Retinal pigment epithelial cell (primary cell): ENCODE data around the gene AMPH.
A peak's percentile ranks its signal among the peaks of the same experiment; 100 is the strongest.

Source experiments
- DNase-seq: peaks from one replicate; pipeline ENCODE4 v3.0.0-alpha.2; 2010; ENCODE audit warnings: low read depth
- H3K4me3 ChIP-seq: 2 replicates; pipeline ENCODE4 v1.5.1; 2011; ENCODE audit warnings: mild to moderate bottlenecking, low read length, control low read depth, moderate library complexity
- TF ChIP-seq, protein P1 (sequence below): conservative IDR thresholded peaks from 2 replicates; pipeline ENCODE4 v1.5.1; 2011; ENCODE audit warnings: low read depth, low read length, control low read depth, inconsistent platforms

AMPH gene

DNA sequence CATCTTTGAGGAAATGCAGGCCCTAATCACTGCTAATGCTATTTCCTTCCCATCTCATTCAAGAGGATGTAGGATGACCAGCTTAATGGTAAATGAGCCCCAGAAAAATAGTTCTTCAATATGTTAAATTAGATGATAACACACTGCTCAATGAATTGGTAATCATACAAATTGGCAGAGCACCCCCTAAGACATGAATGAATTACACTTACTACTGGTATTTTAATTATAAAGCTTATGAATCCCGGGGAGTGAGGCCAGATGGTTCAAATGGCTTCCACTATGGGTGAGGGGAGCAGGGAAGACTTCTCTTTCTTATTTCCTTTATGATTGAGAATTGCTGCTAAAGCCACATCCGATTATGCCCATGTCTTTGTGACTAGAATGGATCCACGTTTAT is 198.5 kb downstream of the AMPH start:
- TF ChIP-seq, protein P1, sequence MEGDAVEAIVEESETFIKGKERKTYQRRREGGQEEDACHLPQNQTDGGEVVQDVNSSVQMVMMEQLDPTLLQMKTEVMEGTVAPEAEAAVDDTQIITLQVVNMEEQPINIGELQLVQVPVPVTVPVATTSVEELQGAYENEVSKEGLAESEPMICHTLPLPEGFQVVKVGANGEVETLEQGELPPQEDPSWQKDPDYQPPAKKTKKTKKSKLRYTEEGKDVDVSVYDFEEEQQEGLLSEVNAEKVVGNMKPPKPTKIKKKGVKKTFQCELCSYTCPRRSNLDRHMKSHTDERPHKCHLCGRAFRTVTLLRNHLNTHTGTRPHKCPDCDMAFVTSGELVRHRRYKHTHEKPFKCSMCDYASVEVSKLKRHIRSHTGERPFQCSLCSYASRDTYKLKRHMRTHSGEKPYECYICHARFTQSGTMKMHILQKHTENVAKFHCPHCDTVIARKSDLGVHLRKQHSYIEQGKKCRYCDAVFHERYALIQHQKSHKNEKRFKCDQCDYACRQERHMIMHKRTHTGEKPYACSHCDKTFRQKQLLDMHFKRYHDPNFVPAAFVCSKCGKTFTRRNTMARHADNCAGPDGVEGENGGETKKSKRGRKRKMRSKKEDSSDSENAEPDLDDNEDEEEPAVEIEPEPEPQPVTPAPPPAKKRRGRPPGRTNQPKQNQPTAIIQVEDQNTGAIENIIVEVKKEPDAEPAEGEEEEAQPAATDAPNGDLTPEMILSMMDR: no peak

DNA sequence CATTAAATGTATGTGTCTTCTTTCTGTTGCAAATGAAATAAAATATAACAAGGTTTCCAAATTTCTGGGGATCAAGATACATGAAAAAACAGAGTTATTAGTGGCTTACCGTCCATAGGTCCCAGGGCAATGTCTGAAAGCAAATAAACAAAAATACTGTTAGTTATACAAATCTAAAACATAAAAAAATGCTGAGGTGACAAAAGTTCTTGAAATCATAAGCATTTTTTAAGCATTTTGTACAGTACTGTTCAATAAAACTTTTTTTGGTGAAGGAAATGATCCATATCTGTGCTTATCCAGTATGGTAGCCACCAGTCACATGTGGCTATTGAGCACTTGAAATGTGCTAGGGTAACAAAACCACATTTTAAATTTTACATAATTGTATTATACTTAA is 199.1 kb downstream of the AMPH start:
- H3K4me3 ChIP-seq: no peak overlapping the region
- DNase-seq: no peak
- TF ChIP-seq, protein P1: no peak

More for the DNA sequence above, 198.5 kb downstream of the AMPH start:
- no peak overlapping the region for H3K4me3 ChIP-seq
- DNase-seq: no peak

DNA sequence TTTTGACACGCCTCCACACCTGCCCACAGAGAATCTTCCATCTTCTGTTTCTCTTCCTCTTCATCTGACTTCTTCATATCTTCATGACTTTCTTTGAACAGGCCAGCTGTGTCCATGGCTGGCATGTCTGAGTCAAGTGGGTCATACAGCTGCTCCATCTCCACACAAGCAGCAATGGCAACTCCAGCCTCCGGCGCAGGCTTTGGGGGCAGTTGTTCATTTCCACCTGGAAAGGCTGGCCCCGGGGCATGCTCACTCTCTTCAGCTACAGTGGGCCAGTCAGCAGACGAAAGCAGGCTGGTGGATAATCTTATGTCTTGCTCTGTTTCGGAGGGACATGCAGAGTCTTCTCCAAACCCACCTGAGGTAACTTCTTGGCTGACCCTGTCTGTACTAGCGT is 202.1 kb downstream of the AMPH start:
- TF ChIP-seq, protein P1: no peak
- no peak for DNase-seq
- no peak overlapping the region for H3K4me3 ChIP-seq

DNA sequence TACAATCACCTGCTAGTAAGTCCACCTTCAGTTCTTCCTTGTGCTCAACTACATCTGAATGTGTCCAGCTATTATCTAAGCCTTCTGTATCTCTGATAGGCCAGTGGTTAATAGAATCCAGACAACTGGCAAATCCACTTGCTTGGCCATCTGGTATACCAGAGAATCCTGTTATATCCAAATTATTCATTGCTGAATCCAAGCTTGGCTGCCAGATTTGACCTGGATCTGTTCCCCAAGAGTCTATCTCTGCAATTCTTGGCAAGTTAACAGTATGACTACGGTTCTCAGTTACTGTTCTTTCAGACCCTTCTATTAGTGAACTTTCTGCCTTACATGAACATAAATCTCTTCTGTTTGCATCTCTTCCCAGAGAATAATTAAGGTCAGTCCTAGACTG is 203.1 kb downstream of the AMPH start:
- H3K4me3 ChIP-seq: no peak overlapping the region
- TF ChIP-seq, protein P1: no peak
- no peak for DNase-seq

DNA sequence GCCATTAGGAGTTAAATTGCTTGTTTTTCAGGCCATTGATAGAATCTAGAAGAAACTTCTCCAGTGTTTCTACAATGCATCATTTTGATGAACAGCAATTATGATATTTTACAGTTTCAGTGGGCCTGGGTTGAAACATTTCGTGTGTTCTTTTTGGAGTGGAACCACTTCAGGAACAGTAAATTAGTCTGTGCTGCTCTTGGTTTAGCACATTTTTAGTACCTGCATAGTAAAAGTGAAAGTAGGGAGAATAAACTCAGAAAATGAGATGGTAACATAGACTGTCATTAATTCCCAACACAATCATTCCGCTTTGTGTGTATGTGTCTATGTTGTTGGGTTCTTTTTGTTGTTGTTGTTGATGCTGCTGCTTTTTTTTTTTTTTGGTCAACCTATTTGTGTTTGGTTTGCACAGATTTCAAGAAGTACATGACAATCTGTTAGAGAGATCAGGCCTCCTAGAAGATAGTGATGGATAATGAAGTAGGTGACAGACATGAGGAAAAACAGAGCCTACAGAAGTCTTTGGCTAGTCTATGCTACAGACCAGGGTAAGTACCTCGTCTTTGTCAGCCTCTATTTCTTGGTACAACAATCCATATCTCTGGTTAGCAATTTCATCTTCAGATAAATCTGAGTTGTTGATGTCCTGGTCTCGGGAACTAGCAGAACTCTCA is 203.8 kb downstream of the AMPH start:
- no peak overlapping the region for H3K4me3 ChIP-seq
- TF ChIP-seq, protein P1: no peak
- DNase-seq: no peak

DNA sequence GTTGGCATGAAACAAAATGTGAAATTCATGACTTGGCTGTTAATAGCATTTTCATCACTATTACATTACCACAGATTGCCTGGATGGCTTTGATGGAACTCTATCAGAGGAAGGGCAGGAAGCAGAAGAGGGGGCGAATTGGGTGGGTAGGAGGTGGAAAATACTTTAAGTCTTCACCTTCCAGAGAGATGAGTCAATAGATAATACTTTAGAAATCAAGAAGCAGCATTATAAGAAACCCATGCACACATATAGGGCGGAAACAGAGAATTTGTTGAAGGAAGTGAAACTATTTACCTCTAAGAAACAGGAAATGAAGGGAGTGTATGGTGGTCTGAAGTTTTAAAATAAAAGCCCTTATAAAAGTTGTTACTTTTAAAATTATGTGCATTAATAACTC is 205.7 kb downstream of the AMPH start:
- TF ChIP-seq, protein P1: no peak
- no peak overlapping the region for H3K4me3 ChIP-seq
- no peak for DNase-seq

DNA sequence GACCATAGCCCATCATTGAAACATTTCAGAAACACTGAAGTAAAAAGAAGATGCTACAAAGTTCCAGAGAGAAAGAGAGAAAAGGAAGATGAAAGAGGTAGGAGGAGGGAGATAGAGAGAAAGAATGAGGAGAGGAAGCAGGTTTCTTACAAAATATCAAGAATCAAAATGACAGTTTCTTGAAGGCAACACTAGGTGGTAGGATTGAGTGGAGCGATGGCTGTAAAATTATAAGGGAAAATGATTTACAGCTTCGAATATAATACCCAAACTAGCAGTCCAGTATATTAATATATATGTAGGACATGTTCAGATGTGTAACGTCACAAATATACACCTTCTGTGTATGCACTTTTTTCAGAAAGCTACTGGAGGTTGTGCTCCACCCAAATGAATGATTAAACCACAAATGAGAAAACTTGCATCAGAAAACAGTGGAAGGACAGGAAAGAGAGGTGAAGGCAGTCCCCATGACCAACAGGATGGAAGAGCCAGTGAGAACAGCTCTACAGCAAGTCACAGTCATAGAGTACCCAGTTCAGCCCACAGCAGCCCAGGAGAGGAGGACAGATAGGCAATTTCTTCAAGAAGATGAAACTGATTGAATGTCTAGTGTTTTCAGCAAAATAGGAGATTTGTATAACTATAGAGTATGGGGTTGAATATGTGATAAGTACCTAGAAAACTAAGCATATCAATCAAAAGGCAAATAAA is 206.3 kb downstream of the AMPH start:
- no peak for DNase-seq
- H3K4me3 ChIP-seq: no peak overlapping the region
- TF ChIP-seq, protein P1: peak; percentile 46
